ENCODE data around the gene SLX4IP.

SLX4IP gene

GRCh38 chr20:10497791-10498190, 62.7 kb downstream of the SLX4IP start:
- TF ChIP-seq EZH2phosphoT487 (IDR thresholded peaks at IDR 0.05; ENCODE audit: low read depth) (no peak), CTCF (IDR thresholded peaks at IDR 0.05; ENCODE audit: low read depth, low read length) (no peak)
- Histone ChIP-seq H3K27me3 (ENCODE audit: low read depth, low read length) (no peaks in the 10 kb centered on the region), H3K27ac (ENCODE audit: low read length) (no peak overlapping the region), H3K9ac (ENCODE audit: low read length) (no peak overlapping the region), H3K9me3 (ENCODE audit: insufficient read depth, low read length) (no peaks in the 10 kb centered on the region), H3K4me3 (ENCODE audit: low read length) (no peak overlapping the region), H4K20me1 (ENCODE audit: insufficient read depth, low read length) (no peaks in the 10 kb centered on the region), H3K4me1 (ENCODE audit: low read length) (peaks cover 26% of the 10 kb centered on the region), H3K36me3 (replicated peaks; ENCODE audit: low read depth, low read length) (no peaks in the 10 kb centered on the region), H3K4me2 (ENCODE audit: low read length) (no peak overlapping the region), H2AFZ (ENCODE audit: low read depth, low read length) (no peak overlapping the region), H3K79me2 (ENCODE audit: low read length) (no peaks in the 10 kb centered on the region)

- Histone ChIP-seq H3K4me1 (ENCODE audit: low read length) (peaks cover 26% of the 10 kb centered on the region), H3K36me3 (replicated peaks; ENCODE audit: low read depth, low read length) (no peaks in the 10 kb centered on the region)
Observed at GRCh38 chr20:10498200-10498599, 63.1 kb downstream of the SLX4IP start.

GRCh38 chr20:10501402-10501801, 66.3 kb downstream of the SLX4IP start:
- H3K9ac ChIP-seq (ENCODE audit: low read length) = peak overlapping the region; percentile 24; the same call in 1 of the 2 replicates
- no peaks in the 10 kb centered on the region for H3K79me2 ChIP-seq (ENCODE audit: low read length)
- no peaks in the 10 kb centered on the region for H3K9me3 ChIP-seq (ENCODE audit: insufficient read depth, low read length)
- TF ChIP-seq EZH2phosphoT487 (IDR thresholded peaks at IDR 0.05; ENCODE audit: low read depth) = no peak
- no peak for TF ChIP-seq CTCF (IDR thresholded peaks at IDR 0.05; ENCODE audit: low read depth, low read length)
- H4K20me1 ChIP-seq (ENCODE audit: insufficient read depth, low read length) = no peaks in the 10 kb centered on the region
- no peaks in the 10 kb centered on the region for H3K36me3 ChIP-seq (replicated peaks; ENCODE audit: low read depth, low read length)
- peak overlapping the region; percentile 62 for H3K4me2 ChIP-seq (ENCODE audit: low read length)
- peak overlapping the region; percentile 37; the same call in 1 of the 2 replicates for H2AFZ ChIP-seq (ENCODE audit: low read depth, low read length)
- H3K27me3 ChIP-seq (ENCODE audit: low read depth, low read length) = no peaks in the 10 kb centered on the region
- H3K27ac ChIP-seq (ENCODE audit: low read length) = no peak overlapping the region
- peaks cover 26% of the 10 kb centered on the region for H3K4me1 ChIP-seq (ENCODE audit: low read length)
- H3K4me3 ChIP-seq (ENCODE audit: low read length) = peak overlapping the region; percentile 52

More at GRCh38 chr20:10498200-10498599, 63.1 kb downstream of the SLX4IP start:
- TF ChIP-seq CTCF (IDR thresholded peaks at IDR 0.05; ENCODE audit: low read depth, low read length) (no peak), EZH2phosphoT487 (IDR thresholded peaks at IDR 0.05; ENCODE audit: low read depth) (no peak)
- Histone ChIP-seq H3K4me2 (ENCODE audit: low read length) (no peak overlapping the region), H3K27me3 (ENCODE audit: low read depth, low read length) (no peaks in the 10 kb centered on the region), H3K27ac (ENCODE audit: low read length) (no peak overlapping the region), H2AFZ (ENCODE audit: low read depth, low read length) (no peak overlapping the region), H3K9me3 (ENCODE audit: insufficient read depth, low read length) (no peaks in the 10 kb centered on the region), H3K79me2 (ENCODE audit: low read length) (no peaks in the 10 kb centered on the region), H3K9ac (ENCODE audit: low read length) (no peak overlapping the region), H3K4me3 (ENCODE audit: low read length) (no peak overlapping the region), H4K20me1 (ENCODE audit: insufficient read depth, low read length) (no peaks in the 10 kb centered on the region)

GRCh38 chr20:10502098-10502526, 67.0 kb downstream of the SLX4IP start:
- Histone ChIP-seq H3K4me1 (ENCODE audit: low read length) (peaks cover 27% of the 10 kb centered on the region), H3K9me3 (ENCODE audit: insufficient read depth, low read length) (no peaks in the 10 kb centered on the region), H3K4me3 (ENCODE audit: low read length) (peak overlapping the region; percentile 52; the same call in 1 of the 2 replicates), H3K9ac (ENCODE audit: low read length) (no peak overlapping the region), H2AFZ (ENCODE audit: low read depth, low read length) (no peak overlapping the region), H4K20me1 (ENCODE audit: insufficient read depth, low read length) (no peaks in the 10 kb centered on the region), H3K79me2 (ENCODE audit: low read length) (no peaks in the 10 kb centered on the region), H3K27me3 (ENCODE audit: low read depth, low read length) (no peaks in the 10 kb centered on the region), H3K4me2 (ENCODE audit: low read length) (peak overlapping the region; percentile 62), H3K36me3 (replicated peaks; ENCODE audit: low read depth, low read length) (no peaks in the 10 kb centered on the region), H3K27ac (ENCODE audit: low read length) (no peak overlapping the region)
- TF ChIP-seq CTCF (IDR thresholded peaks at IDR 0.05; ENCODE audit: low read depth, low read length) (no peak), EZH2phosphoT487 (IDR thresholded peaks at IDR 0.05; ENCODE audit: low read depth) (no peak)
